Stomach (tissue), 19 donors: ENCODE results near the gene RFX3. TPM values are rescaled to one million over a fixed set of nuclear protein-coding genes. Genes with fewer than 3 reads are reported as not detected.
A peak's percentile ranks its signal among the peaks of the same experiment; 100 is the strongest.

Source experiments
- DNase-seq, 2 donors: peaks; one replicate each; pipeline versions ENCODE4 v3.0.0 to v3.0.0-alpha.2; 2013 to 2019
- H3K27ac ChIP-seq, 5 donors: fragments of 200-600 bp in 4 of 5; sonication (generic) in 4 of 5; one replicate each; pipeline ENCODE4 v1.5.1; 2013 to 2019; ENCODE audit warnings: mild to moderate bottlenecking in 1 of 5, moderate library complexity in 1 of 5
- H3K27me3 ChIP-seq, 3 donors: fragments of 200-600 bp; sonication (generic); one replicate each; pipeline ENCODE4 v1.5.1; 2017 to 2019; ENCODE audit warnings: mixed run types in 1 of 3
- H3K36me3 ChIP-seq, 4 donors: fragments of 200-600 bp; sonication (generic); 1 replicate in 3 of 4; 2 replicates in 1 of 4; pipeline ENCODE4 v1.5.1; 2016 to 2019
- H3K4me1 ChIP-seq, 4 donors: fragments of 200-600 bp; sonication (generic); one replicate each; pipeline ENCODE4 v1.5.1; 2016 to 2019
- H3K4me3 ChIP-seq, 4 donors: fragments of 200-600 bp; sonication (generic) in 3 of 4; one replicate each; pipeline ENCODE4 v1.5.1; 2016 to 2019; ENCODE audit warnings: mild to moderate bottlenecking in 1 of 4
- H3K9me3 ChIP-seq, 4 donors: fragments of 200-600 bp; sonication (generic); one replicate each; pipeline ENCODE4 v1.5.1; 2016 to 2019
- EP300 ChIP-seq: sonication (generic); formaldehyde crosslinking; IDR thresholded peaks from one replicate; pipeline ENCODE4 v1.6.1; 2017; ENCODE audit warnings: antibody characterized with exemption
- POLR2A ChIP-seq, 4 donors: fragments of 450-650 bp; IDR thresholded peaks; one replicate each; pipeline ENCODE4 v1.6.1; 2016; ENCODE audit warnings: antibody characterized with exemption in 4 of 4, control low read depth in 2 of 4, mild to moderate bottlenecking in 1 of 4, moderate library complexity in 1 of 4
- POLR2AphosphoS5 ChIP-seq, 3 donors: sonication (generic); formaldehyde crosslinking; IDR thresholded peaks; one replicate each; pipeline ENCODE4 v1.6.1; 2016; ENCODE audit warnings: antibody characterized with exemption in 3 of 3
- WGBS, 5 donors: extraction: QIAGEN DNeasy Blood & Tissue Kit in 3 of 5; methylation state at CpG; one replicate each; pipeline versions ENCODE4 v1.1.5 to v1.1.7; 2013 to 2018; 5-methylcytosine and 5-hydroxymethylcytosine counted together
- intact Hi-C: fragments of 100-400 bp; cut with DNase I; formaldehyde crosslinking; loops from one replicate; pipeline ENCODE4 v1.15.1; 2023; ENCODE audit warnings: low total_unique reads
- long read RNA-seq, 10 donors: transcript quantifications; one replicate each; lab custom pipeline, GENCODE V29; 2026
- polyA plus RNA-seq, 3 donors: library from polyadenylated mRNA; stranded (reverse); fragments of 200-250 nt; gene quantifications; one replicate each; pipeline ENCODE4 v1.2.3, GENCODE V29; 2013
- total RNA-seq, 5 donors: library from RNA; depleted of rRNA; stranded (reverse); fragments of >200 nt; gene quantifications; one replicate each; pipeline versions ENCODE4 v1.1.0 to v1.2.3, GENCODE V29; 2014 to 2016
- TF ChIP-seq, protein P1 (sequence below), 7 experiments: fragments of 450-650 bp in 4 of 7; fragments of 200-600 bp in 3 of 7; sonication (generic) in 3 of 7; IDR thresholded peaks; one replicate each; pipeline ENCODE4 v1.5.1; 2016 to 2019; ENCODE audit warnings: antibody characterized with exemption in 7 of 7, control low read depth in 2 of 7, mild to moderate bottlenecking in 1 of 7
- donor health status: healthy with polysubstance abuse.
- donor health status: Bipolar disorder and iron deficiency.
- donor health status: healthy.

Gene RFX3
- 10 to 100 TPM in 4 of 5 donors, 1 to 10 TPM in 1; 1.7 to 22.8 (median 18.4) TPM for total RNA-seq
- 1 to 10 TPM in 1 of 3 donors, under 1 TPM in 2; 0.76 to 1.4 (median 0.81) TPM for polyA plus RNA-seq
- long read RNA-seq, donor 1: 0 reads
- long read RNA-seq, donor 2: 0 reads
- long read RNA-seq, donor 3: 0 reads
- long read RNA-seq, donor 4: 0 reads
- long read RNA-seq, donor 5: 0 reads
- long read RNA-seq, donor 6: 0 reads
- long read RNA-seq, donor 7: 0 reads
- long read RNA-seq, donor 8: 0 reads
- long read RNA-seq, donor 9: 0 reads
- long read RNA-seq, donor 10: 0 reads

DNA sequence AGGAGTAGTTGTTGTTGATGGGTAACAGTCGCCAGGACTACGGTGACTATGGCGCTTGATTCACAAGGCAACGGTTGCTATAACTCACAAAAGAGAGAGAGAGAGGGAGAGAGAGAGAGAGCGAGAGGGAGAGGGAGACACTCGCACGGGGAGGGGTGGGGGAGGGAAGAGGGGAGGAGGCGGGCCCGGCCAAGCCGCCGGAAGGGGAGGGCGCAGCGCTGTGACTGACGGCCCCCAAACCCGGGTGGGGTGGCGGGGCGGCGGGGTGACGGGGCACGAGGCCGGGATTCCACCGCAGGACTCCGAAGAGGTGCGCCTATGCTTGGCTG lies at the start of gene RFX3:
RFX3 (minus strand) TSS at position 166 of the 329 bp plus-strand sequence. CDS start 130,413 bp downstream, outside the sequence.
- Histone ChIP-seq H3K36me3 (peaks cover 0 to 5% (median 2%) of the 10 kb centered on the region in 4 donors), H3K4me1 (peaks cover 0 to 39% (median 24%) of the 10 kb centered on the region in 4 donors), H3K9me3 (no peaks in the 10 kb centered on the region), H3K27ac (peak within 1 kb of the TSS; percentile 98 to 100 (median 100)), H3K4me3 (peak within 1 kb of the TSS; percentile 67 to 94 (median 86)), H3K27me3 (no peaks in the 10 kb centered on the region)
- TF ChIP-seq POLR2AphosphoS5 (IDR thresholded peaks at IDR 0.05) (peak in 1 of 3 donors; percentile 39), POLR2A (IDR thresholded peaks at IDR 0.05) (no peak), EP300 (no peak)
- TF ChIP-seq, protein P1, sequence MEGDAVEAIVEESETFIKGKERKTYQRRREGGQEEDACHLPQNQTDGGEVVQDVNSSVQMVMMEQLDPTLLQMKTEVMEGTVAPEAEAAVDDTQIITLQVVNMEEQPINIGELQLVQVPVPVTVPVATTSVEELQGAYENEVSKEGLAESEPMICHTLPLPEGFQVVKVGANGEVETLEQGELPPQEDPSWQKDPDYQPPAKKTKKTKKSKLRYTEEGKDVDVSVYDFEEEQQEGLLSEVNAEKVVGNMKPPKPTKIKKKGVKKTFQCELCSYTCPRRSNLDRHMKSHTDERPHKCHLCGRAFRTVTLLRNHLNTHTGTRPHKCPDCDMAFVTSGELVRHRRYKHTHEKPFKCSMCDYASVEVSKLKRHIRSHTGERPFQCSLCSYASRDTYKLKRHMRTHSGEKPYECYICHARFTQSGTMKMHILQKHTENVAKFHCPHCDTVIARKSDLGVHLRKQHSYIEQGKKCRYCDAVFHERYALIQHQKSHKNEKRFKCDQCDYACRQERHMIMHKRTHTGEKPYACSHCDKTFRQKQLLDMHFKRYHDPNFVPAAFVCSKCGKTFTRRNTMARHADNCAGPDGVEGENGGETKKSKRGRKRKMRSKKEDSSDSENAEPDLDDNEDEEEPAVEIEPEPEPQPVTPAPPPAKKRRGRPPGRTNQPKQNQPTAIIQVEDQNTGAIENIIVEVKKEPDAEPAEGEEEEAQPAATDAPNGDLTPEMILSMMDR (IDR thresholded peaks at IDR 0.05): no peak
- intact Hi-C loops: no loop called here
- DNase-seq: peak; percentile 90 to 98
- WGBS, 5 donors: 0 to 2% (median 0%) methylated on average over 13 to 24 of the region's 24 CpGs

- intact Hi-C loops: no loop called here
- 83 to 98% (median 90%) methylated on average over 1 of the region's 1 CpG for WGBS, 5 donors
- Histone ChIP-seq H3K4me3 (no peak overlapping the region), H3K4me1 (no peaks in the 10 kb centered on the region), H3K27ac (no peak overlapping the region), H3K36me3 (no peaks in the 10 kb centered on the region), H3K27me3 (no peaks in the 10 kb centered on the region), H3K9me3 (no peaks in the 10 kb centered on the region)
- TF ChIP-seq POLR2A (IDR thresholded peaks at IDR 0.05) (no peak), EP300 (no peak), POLR2AphosphoS5 (IDR thresholded peaks at IDR 0.05) (no peak)
- TF ChIP-seq, protein P1 (IDR thresholded peaks at IDR 0.05): no peak
- DNase-seq: no peak
Observed at GRCh38 chr9:3571500-3571899, 45.7 kb upstream of the RFX3 start.

- Histone ChIP-seq H3K4me1 (no peaks in the 10 kb centered on the region), H3K4me3 (no peak overlapping the region), H3K9me3 (no peaks in the 10 kb centered on the region), H3K36me3 (no peaks in the 10 kb centered on the region), H3K27me3 (no peaks in the 10 kb centered on the region), H3K27ac (no peak overlapping the region)
- DNase-seq: no peak
- WGBS, 5 donors: 58 to 95% (median 92%) methylated on average over 1 of the region's 1 CpG
- TF ChIP-seq POLR2AphosphoS5 (IDR thresholded peaks at IDR 0.05) (no peak), EP300 (no peak), POLR2A (IDR thresholded peaks at IDR 0.05) (no peak)
- TF ChIP-seq, protein P1 (IDR thresholded peaks at IDR 0.05): no peak
- intact Hi-C loops: no loop called here
Observed at GRCh38 chr9:3569529-3569928, 43.7 kb upstream of the RFX3 start.

DNA sequence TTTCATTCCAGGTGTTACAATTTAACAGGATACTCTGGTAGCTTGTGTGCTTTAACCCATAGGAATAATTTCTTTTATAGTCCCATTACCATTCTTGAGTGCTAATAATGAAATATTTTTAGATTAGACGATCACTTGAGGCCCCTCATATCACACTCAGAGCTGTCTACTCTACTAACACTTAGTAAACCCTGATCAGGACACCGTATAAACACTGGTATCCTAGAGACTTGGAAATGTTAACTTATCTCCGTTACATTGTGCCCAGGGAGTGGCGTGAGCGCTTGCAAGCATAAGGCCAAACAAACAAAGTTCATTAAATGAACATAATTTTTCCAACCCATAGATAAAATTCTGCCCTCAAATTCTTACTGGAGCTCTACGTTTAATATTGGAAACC lies 42.2 kb upstream of the RFX3 start:
- no peak overlapping the region for H3K27ac ChIP-seq
- TF ChIP-seq, protein P1 (IDR thresholded peaks at IDR 0.05): no peak
- TF ChIP-seq EP300 (no peak), POLR2AphosphoS5 (IDR thresholded peaks at IDR 0.05) (no peak), POLR2A (IDR thresholded peaks at IDR 0.05) (no peak)
- H3K27me3 ChIP-seq: no peaks in the 10 kb centered on the region
- intact Hi-C loops: no loop called here
- peaks cover 0 to 4% (median under 1%) of the 10 kb centered on the region in 4 donors for H3K36me3 ChIP-seq
- peak in 1 of 2 donors; percentile 20 for DNase-seq
- no peaks in the 10 kb centered on the region for H3K4me1 ChIP-seq
- H3K4me3 ChIP-seq: no peak overlapping the region
- WGBS, 5 donors: 35 to 68% (median 49%) methylated on average over 6 of the region's 6 CpGs
- H3K9me3 ChIP-seq: no peaks in the 10 kb centered on the region
